WTC11 (cell line): Measurements from ENCODE around the gene PEX6. TPM values are rescaled to one million over a fixed set of nuclear protein-coding genes. Genes with fewer than 3 reads are reported as not detected.

Experiments
- ESRRA ChIP-seq: sonication (generic); formaldehyde crosslinking; IDR thresholded peaks from 2 replicates; pipeline ENCODE4 v1.8.1; 2022; ENCODE audit warnings: mild to moderate bottlenecking, missing genetic modification reagents, borderline replicate concordance
- NR1H2 ChIP-seq: sonication (generic); formaldehyde crosslinking; IDR thresholded peaks from 2 replicates; pipeline ENCODE4 v1.9.0; 2021; ENCODE audit warnings: mild to moderate bottlenecking, moderate library complexity, missing genetic modification reagents
- ZBTB21 ChIP-seq: sonication (generic); formaldehyde crosslinking; IDR thresholded peaks from 2 replicates; pipeline ENCODE4 v1.8.1; 2023; ENCODE audit warnings: mild to moderate bottlenecking, missing genetic modification reagents, borderline replicate concordance
- total RNA-seq: library from RNA; stranded (reverse); gene quantifications from 3 replicates; pipeline ENCODE4 v1.2.3, GENCODE V29; 2021
- TF ChIP-seq, protein P1 (sequence below): sonication (generic); formaldehyde crosslinking; IDR thresholded peaks from 2 replicates; pipeline ENCODE4 v1.8.1; 2023; ENCODE audit warnings: mild to moderate bottlenecking, missing genetic modification reagents, borderline replicate concordance
- TF ChIP-seq, protein P2 (sequence below): sonication (generic); formaldehyde crosslinking; IDR thresholded peaks from 2 replicates; pipeline ENCODE4 v1.8.0; 2023; ENCODE audit warnings: missing genetic modification reagents, mild to moderate bottlenecking, borderline replicate concordance
- TF ChIP-seq, protein P3 (sequence below): sonication (generic); formaldehyde crosslinking; IDR thresholded peaks from 2 replicates; pipeline ENCODE4 v1.8.0; 2022; ENCODE audit warnings: mild to moderate bottlenecking, missing genetic modification reagents
- TF ChIP-seq, protein P4 (sequence below): sonication (generic); formaldehyde crosslinking; IDR thresholded peaks from 2 replicates; pipeline ENCODE4 v1.8.0; 2023; ENCODE audit warnings: missing genetic modification reagents
- TF ChIP-seq, protein P5 (sequence below): fragments of 250-450 bp; sonication (Bioruptor Pico); IDR thresholded peaks from 2 replicates; pipeline ENCODE4 v1.9.0; 2021; ENCODE audit warnings: moderate library complexity, mild to moderate bottlenecking, inconsistent platforms, borderline replicate concordance
- TF ChIP-seq, protein P6 (sequence below): sonication (generic); formaldehyde crosslinking; conservative IDR thresholded peaks from 2 replicates; pipeline ENCODE4 v1.8.1; 2023; ENCODE audit warnings: mild to moderate bottlenecking, low read depth, missing genetic modification reagents, moderate library complexity
- TF ChIP-seq, protein P7 (sequence below): sonication (generic); formaldehyde crosslinking; IDR thresholded peaks from 2 replicates; pipeline ENCODE4 v1.8.0; 2022; ENCODE audit warnings: mild to moderate bottlenecking, missing genetic modification reagents

Gene PEX6
- total RNA-seq, 1 experiment from 2014 or later: 8.2 TPM

DNA sequence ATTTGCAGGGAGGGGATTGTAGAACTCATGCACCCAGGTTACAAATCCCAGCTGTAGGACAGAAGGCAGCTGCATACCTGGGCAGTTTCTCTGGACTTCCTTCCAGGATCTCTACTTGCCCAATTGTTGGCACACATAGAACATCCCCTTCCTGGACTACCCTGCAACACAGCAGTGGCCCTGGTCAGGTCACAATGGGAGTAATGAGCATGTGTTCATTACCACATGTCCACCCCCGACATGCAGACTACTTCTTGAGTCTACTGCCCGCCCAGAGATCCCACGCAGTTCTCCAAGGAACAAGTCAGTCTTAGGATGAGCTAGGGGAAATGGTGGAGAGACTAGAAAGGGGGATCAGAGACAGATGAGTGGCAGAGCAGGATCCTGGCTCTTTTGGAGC lies 5.1 kb downstream of the PEX6 start (continued):
- TF ChIP-seq, protein P1, sequence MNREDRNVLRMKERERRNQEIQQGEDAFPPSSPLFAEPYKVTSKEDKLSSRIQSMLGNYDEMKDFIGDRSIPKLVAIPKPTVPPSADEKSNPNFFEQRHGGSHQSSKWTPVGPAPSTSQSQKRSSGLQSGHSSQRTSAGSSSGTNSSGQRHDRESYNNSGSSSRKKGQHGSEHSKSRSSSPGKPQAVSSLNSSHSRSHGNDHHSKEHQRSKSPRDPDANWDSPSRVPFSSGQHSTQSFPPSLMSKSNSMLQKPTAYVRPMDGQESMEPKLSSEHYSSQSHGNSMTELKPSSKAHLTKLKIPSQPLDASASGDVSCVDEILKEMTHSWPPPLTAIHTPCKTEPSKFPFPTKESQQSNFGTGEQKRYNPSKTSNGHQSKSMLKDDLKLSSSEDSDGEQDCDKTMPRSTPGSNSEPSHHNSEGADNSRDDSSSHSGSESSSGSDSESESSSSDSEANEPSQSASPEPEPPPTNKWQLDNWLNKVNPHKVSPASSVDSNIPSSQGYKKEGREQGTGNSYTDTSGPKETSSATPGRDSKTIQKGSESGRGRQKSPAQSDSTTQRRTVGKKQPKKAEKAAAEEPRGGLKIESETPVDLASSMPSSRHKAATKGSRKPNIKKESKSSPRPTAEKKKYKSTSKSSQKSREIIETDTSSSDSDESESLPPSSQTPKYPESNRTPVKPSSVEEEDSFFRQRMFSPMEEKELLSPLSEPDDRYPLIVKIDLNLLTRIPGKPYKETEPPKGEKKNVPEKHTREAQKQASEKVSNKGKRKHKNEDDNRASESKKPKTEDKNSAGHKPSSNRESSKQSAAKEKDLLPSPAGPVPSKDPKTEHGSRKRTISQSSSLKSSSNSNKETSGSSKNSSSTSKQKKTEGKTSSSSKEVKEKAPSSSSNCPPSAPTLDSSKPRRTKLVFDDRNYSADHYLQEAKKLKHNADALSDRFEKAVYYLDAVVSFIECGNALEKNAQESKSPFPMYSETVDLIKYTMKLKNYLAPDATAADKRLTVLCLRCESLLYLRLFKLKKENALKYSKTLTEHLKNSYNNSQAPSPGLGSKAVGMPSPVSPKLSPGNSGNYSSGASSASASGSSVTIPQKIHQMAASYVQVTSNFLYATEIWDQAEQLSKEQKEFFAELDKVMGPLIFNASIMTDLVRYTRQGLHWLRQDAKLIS (CRISPR knock-in tag): no peak
- TF ChIP-seq, protein P2, sequence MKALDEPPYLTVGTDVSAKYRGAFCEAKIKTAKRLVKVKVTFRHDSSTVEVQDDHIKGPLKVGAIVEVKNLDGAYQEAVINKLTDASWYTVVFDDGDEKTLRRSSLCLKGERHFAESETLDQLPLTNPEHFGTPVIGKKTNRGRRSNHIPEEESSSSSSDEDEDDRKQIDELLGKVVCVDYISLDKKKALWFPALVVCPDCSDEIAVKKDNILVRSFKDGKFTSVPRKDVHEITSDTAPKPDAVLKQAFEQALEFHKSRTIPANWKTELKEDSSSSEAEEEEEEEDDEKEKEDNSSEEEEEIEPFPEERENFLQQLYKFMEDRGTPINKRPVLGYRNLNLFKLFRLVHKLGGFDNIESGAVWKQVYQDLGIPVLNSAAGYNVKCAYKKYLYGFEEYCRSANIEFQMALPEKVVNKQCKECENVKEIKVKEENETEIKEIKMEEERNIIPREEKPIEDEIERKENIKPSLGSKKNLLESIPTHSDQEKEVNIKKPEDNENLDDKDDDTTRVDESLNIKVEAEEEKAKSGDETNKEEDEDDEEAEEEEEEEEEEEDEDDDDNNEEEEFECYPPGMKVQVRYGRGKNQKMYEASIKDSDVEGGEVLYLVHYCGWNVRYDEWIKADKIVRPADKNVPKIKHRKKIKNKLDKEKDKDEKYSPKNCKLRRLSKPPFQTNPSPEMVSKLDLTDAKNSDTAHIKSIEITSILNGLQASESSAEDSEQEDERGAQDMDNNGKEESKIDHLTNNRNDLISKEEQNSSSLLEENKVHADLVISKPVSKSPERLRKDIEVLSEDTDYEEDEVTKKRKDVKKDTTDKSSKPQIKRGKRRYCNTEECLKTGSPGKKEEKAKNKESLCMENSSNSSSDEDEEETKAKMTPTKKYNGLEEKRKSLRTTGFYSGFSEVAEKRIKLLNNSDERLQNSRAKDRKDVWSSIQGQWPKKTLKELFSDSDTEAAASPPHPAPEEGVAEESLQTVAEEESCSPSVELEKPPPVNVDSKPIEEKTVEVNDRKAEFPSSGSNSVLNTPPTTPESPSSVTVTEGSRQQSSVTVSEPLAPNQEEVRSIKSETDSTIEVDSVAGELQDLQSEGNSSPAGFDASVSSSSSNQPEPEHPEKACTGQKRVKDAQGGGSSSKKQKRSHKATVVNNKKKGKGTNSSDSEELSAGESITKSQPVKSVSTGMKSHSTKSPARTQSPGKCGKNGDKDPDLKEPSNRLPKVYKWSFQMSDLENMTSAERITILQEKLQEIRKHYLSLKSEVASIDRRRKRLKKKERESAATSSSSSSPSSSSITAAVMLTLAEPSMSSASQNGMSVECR (CRISPR knock-in tag): no peak
- TF ChIP-seq ESRRA (CRISPR knock-in tag) (no peak), NR1H2 (CRISPR knock-in tag) (no peak), ZBTB21 (CRISPR knock-in tag) (no peak)
- TF ChIP-seq, protein P3, sequence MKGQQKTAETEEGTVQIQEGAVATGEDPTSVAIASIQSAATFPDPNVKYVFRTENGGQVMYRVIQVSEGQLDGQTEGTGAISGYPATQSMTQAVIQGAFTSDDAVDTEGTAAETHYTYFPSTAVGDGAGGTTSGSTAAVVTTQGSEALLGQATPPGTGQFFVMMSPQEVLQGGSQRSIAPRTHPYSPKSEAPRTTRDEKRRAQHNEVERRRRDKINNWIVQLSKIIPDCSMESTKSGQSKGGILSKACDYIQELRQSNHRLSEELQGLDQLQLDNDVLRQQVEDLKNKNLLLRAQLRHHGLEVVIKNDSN (CRISPR knock-in tag): no peak
- TF ChIP-seq, protein P4, sequence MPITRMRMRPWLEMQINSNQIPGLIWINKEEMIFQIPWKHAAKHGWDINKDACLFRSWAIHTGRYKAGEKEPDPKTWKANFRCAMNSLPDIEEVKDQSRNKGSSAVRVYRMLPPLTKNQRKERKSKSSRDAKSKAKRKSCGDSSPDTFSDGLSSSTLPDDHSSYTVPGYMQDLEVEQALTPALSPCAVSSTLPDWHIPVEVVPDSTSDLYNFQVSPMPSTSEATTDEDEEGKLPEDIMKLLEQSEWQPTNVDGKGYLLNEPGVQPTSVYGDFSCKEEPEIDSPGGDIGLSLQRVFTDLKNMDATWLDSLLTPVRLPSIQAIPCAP (CRISPR knock-in tag): no peak
- TF ChIP-seq, protein P5, sequence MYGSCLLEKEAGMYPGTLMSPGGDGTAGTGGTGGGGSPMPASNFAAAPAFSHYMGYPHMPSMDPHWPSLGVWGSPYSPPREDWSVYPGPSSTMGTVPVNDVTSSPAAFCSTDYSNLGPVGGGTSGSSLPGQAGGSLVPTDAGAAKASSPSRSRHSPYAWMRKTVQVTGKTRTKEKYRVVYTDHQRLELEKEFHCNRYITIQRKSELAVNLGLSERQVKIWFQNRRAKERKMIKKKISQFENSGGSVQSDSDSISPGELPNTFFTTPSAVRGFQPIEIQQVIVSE (CRISPR knock-in tag): no peak
- TF ChIP-seq, protein P6, sequence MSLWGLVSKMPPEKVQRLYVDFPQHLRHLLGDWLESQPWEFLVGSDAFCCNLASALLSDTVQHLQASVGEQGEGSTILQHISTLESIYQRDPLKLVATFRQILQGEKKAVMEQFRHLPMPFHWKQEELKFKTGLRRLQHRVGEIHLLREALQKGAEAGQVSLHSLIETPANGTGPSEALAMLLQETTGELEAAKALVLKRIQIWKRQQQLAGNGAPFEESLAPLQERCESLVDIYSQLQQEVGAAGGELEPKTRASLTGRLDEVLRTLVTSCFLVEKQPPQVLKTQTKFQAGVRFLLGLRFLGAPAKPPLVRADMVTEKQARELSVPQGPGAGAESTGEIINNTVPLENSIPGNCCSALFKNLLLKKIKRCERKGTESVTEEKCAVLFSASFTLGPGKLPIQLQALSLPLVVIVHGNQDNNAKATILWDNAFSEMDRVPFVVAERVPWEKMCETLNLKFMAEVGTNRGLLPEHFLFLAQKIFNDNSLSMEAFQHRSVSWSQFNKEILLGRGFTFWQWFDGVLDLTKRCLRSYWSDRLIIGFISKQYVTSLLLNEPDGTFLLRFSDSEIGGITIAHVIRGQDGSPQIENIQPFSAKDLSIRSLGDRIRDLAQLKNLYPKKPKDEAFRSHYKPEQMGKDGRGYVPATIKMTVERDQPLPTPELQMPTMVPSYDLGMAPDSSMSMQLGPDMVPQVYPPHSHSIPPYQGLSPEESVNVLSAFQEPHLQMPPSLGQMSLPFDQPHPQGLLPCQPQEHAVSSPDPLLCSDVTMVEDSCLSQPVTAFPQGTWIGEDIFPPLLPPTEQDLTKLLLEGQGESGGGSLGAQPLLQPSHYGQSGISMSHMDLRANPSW (CRISPR knock-in tag): no peak
- TF ChIP-seq, protein P7, sequence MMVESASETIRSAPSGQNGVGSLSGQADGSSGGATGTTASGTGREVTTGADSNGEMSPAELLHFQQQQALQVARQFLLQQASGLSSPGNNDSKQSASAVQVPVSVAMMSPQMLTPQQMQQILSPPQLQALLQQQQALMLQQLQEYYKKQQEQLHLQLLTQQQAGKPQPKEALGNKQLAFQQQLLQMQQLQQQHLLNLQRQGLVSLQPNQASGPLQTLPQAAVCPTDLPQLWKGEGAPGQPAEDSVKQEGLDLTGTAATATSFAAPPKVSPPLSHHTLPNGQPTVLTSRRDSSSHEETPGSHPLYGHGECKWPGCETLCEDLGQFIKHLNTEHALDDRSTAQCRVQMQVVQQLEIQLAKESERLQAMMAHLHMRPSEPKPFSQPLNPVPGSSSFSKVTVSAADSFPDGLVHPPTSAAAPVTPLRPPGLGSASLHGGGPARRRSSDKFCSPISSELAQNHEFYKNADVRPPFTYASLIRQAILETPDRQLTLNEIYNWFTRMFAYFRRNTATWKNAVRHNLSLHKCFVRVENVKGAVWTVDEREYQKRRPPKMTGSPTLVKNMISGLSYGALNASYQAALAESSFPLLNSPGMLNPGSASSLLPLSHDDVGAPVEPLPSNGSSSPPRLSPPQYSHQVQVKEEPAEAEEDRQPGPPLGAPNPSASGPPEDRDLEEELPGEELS: no peak
